ENCODE data around the gene NCAPG2.

NCAPG2 gene

GRCh38 chr7:158694650-158695049 lies 10.0 kb downstream of the NCAPG2 start:
- H3K4me1 Mint-ChIP-seq, result no peaks in the 10 kb centered on the region
- no peaks in the 10 kb centered on the region for H3K27me3 Mint-ChIP-seq (ENCODE audit: low read depth)
- TF ChIP-seq, protein P1, sequence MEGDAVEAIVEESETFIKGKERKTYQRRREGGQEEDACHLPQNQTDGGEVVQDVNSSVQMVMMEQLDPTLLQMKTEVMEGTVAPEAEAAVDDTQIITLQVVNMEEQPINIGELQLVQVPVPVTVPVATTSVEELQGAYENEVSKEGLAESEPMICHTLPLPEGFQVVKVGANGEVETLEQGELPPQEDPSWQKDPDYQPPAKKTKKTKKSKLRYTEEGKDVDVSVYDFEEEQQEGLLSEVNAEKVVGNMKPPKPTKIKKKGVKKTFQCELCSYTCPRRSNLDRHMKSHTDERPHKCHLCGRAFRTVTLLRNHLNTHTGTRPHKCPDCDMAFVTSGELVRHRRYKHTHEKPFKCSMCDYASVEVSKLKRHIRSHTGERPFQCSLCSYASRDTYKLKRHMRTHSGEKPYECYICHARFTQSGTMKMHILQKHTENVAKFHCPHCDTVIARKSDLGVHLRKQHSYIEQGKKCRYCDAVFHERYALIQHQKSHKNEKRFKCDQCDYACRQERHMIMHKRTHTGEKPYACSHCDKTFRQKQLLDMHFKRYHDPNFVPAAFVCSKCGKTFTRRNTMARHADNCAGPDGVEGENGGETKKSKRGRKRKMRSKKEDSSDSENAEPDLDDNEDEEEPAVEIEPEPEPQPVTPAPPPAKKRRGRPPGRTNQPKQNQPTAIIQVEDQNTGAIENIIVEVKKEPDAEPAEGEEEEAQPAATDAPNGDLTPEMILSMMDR (IDR thresholded peaks at IDR 0.05; ENCODE audit: unreplicated experiment in 3 of 3), result no peak
- H3K27ac Mint-ChIP-seq, result no peak overlapping the region
- H3K36me3 Mint-ChIP-seq (ENCODE audit: low read depth), result peaks cover 28% of the 10 kb centered on the region
- H3K9me3 Mint-ChIP-seq, result no peaks in the 10 kb centered on the region
- H3K4me3 Mint-ChIP-seq, result no peak overlapping the region

DNA sequence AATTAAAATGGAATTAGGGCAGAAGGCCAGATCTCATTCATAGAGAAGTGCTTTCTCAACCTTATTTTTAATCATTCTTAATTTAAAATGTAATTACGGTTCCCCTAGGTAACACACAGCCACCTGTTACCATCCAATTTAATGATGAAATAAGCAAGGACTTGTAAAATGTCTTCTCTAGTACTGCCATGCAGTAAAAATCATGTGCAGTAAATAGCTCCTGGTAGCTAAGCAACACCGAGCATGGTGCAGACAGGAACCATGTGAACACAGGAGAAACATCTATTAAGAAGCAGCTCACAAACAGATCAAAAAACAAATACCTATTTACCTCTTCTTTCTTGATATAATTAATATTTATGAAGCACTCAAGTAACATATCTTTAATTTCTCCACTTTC lies 15.1 kb downstream of the NCAPG2 start:
- TF ChIP-seq, protein P1 (IDR thresholded peaks at IDR 0.05; ENCODE audit: unreplicated experiment in 3 of 3), result no peak
- no peaks in the 10 kb centered on the region for H3K27me3 Mint-ChIP-seq (ENCODE audit: low read depth)
- no peaks in the 10 kb centered on the region for H3K9me3 Mint-ChIP-seq
- no peak overlapping the region for H3K4me3 Mint-ChIP-seq
- no peak overlapping the region for H3K27ac Mint-ChIP-seq
- H3K4me1 Mint-ChIP-seq, result no peaks in the 10 kb centered on the region
- peaks cover 28% of the 10 kb centered on the region for H3K36me3 Mint-ChIP-seq (ENCODE audit: low read depth)

GRCh38 chr7:158687406-158687805 lies 17.2 kb downstream of the NCAPG2 start:
- Mint-ChIP-seq H3K27ac (no peak overlapping the region), H3K4me3 (no peak overlapping the region), H3K27me3 (ENCODE audit: low read depth) (no peaks in the 10 kb centered on the region), H3K36me3 (ENCODE audit: low read depth) (peaks cover 30% of the 10 kb centered on the region), H3K4me1 (no peaks in the 10 kb centered on the region), H3K9me3 (no peaks in the 10 kb centered on the region)
- TF ChIP-seq, protein P1 (IDR thresholded peaks at IDR 0.05; ENCODE audit: unreplicated experiment in 3 of 3), result no peak

DNA sequence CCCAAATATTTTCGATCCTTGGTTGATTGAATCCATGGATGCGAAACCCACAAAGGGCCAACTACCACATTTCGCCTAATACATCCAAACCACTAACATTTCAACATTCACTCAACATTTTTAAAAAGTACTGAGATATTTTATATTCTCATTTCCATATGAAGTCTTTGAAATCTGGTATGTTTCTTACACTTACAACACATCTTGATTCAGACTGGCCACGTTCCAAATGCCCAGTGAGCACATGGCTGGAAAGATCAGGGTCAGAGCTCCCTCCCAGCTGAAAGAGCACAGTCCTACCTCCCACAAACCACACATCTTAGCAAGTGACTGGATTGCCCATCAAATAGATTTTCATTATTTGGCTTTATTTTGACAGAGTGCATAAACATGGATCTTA lies 18.9 kb downstream of the NCAPG2 start:
- TF ChIP-seq, protein P1 (IDR thresholded peaks at IDR 0.05; ENCODE audit: unreplicated experiment in 3 of 3), result no peak
- Mint-ChIP-seq H3K9me3 (no peaks in the 10 kb centered on the region), H3K4me3 (no peak overlapping the region), H3K27ac (no peak overlapping the region), H3K27me3 (ENCODE audit: low read depth) (no peaks in the 10 kb centered on the region), H3K36me3 (ENCODE audit: low read depth) (peaks cover 25% of the 10 kb centered on the region), H3K4me1 (no peaks in the 10 kb centered on the region)

- Mint-ChIP-seq H3K36me3 (ENCODE audit: low read depth) (peaks cover 30% of the 10 kb centered on the region), H3K9me3 (no peaks in the 10 kb centered on the region), H3K27me3 (ENCODE audit: low read depth) (no peaks in the 10 kb centered on the region), H3K4me3 (no peak overlapping the region), H3K4me1 (no peaks in the 10 kb centered on the region), H3K27ac (no peak overlapping the region)
- TF ChIP-seq, protein P1 (IDR thresholded peaks at IDR 0.05; ENCODE audit: unreplicated experiment in 3 of 3), result no peak
These were observed 20.3 kb downstream of the NCAPG2 start for GRCh38 chr7:158684329-158684728.

DNA sequence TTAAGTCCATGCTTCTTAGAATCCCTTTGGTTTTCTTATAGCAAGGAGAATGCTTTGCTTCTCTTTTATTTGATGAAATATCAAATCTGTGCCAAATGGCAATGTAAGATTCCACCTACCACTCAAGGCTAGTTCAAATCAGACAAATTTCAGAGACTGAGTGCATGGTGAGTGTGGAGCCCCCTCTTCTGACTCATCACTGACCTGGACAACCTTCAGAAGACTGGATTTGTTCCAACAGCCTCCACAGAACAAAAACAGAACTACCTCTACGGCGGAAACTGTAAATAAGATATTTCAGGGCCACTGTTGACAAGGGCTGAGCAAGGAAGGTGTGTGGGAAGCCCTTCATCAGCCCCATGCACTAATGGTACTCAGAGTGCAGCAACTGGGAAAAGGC lies 21.1 kb downstream of the NCAPG2 start:
- H3K4me1 Mint-ChIP-seq, result no peaks in the 10 kb centered on the region
- H3K27ac Mint-ChIP-seq, result no peak overlapping the region
- TF ChIP-seq, protein P1 (IDR thresholded peaks at IDR 0.05; ENCODE audit: unreplicated experiment in 3 of 3), result no peak
- peaks cover 25% of the 10 kb centered on the region for H3K36me3 Mint-ChIP-seq (ENCODE audit: low read depth)
- no peaks in the 10 kb centered on the region for H3K9me3 Mint-ChIP-seq
- H3K27me3 Mint-ChIP-seq (ENCODE audit: low read depth), result no peaks in the 10 kb centered on the region
- no peak overlapping the region for H3K4me3 Mint-ChIP-seq

Data from nephron (organoid).